Right atrium auricular region (tissue), 2 donors: ENCODE results near the gene CTSH. TPM values are rescaled to one million over a fixed set of nuclear protein-coding genes. Genes with fewer than 3 reads are reported as not detected.

ENCODE experiments used
- DNase-seq: peaks from one replicate; pipeline ENCODE4 v3.0.0-alpha.2; 2019; ENCODE audit warnings: low spot score
- H3K27ac ChIP-seq, 2 donors: fragments of 200-600 bp; sonication (generic); 1 replicate in 1 of 2; 2 replicates in 1 of 2; pipeline ENCODE4 v1.5.1; 2016 to 2019
- H3K27me3 ChIP-seq, 2 donors: fragments of 200-600 bp; sonication (generic); one replicate each; pipeline versions ENCODE4 v1.5.1 to v1.6.0; 2017 to 2019
- H3K36me3 ChIP-seq: fragments of 200-600 bp; sonication (generic); one replicate; pipeline ENCODE4 v1.5.1; 2016
- H3K4me1 ChIP-seq, 2 donors: fragments of 200-600 bp; sonication (generic); one replicate each; pipeline versions ENCODE4 v1.5.1 to v1.6.0; 2017 to 2019
- H3K4me3 ChIP-seq, 2 donors: fragments of 200-600 bp; sonication (generic); 1 replicate in 1 of 2; 2 replicates in 1 of 2; pipeline ENCODE4 v1.5.1; 2017 to 2019; ENCODE audit warnings: mild to moderate bottlenecking in 1 of 2, moderate library complexity in 1 of 2
- H3K9me3 ChIP-seq, 2 donors: fragments of 200-600 bp; sonication (generic); one replicate each; pipeline ENCODE4 v1.5.1; 2019
- CTCF ChIP-seq, 2 donors: fragments of 200-600 bp; sonication (generic); IDR thresholded peaks; one replicate each; pipeline ENCODE4 v1.5.1; 2019; ENCODE audit warnings: antibody characterized with exemption in 2 of 2
- total RNA-seq, 2 donors: library from RNA; depleted of rRNA; stranded (reverse); fragments of >200 nt; gene quantifications; one replicate each; pipeline ENCODE4 v1.1.0, GENCODE V29; 2016

The CTSH gene
- total RNA-seq, 2 donors from 2014 or later = 51.0 to 114 TPM

- Histone ChIP-seq H3K27me3 (no peaks in the 10 kb centered on the region), H3K27ac (no peak overlapping the region), H3K9me3 (no peaks in the 10 kb centered on the region), H3K36me3 (peaks cover 55% of the 10 kb centered on the region), H3K4me3 (no peak overlapping the region), H3K4me1 (peaks cover 0 to 7% of the 10 kb centered on the region in 2 donors)
- TF ChIP-seq CTCF (IDR thresholded peaks at IDR 0.05) = no peak
- no peak for DNase-seq
These were observed 18.7 kb downstream of the CTSH start for GRCh38 chr15:78925956-78926743.

GRCh38 chr15:78925076-78925624 lies 19.7 kb downstream of the CTSH start:
- H3K36me3 ChIP-seq = peaks cover 57% of the 10 kb centered on the region
- DNase-seq = no peak
- H3K4me1 ChIP-seq = no peaks in the 10 kb centered on the region
- H3K27ac ChIP-seq = no peak overlapping the region
- H3K4me3 ChIP-seq = no peak overlapping the region
- H3K27me3 ChIP-seq = no peaks in the 10 kb centered on the region
- H3K9me3 ChIP-seq = no peaks in the 10 kb centered on the region
- no peak for TF ChIP-seq CTCF (IDR thresholded peaks at IDR 0.05)

GRCh38 chr15:78923480-78924360 lies 21.1 kb downstream of the CTSH start:
- DNase-seq = no peak
- no peak for TF ChIP-seq CTCF (IDR thresholded peaks at IDR 0.05)

GRCh38 chr15:78923015-78923414 lies 21.8 kb downstream of the CTSH start:
- H3K27me3 ChIP-seq = no peaks in the 10 kb centered on the region
- peaks cover 72% of the 10 kb centered on the region for H3K36me3 ChIP-seq
- no peaks in the 10 kb centered on the region for H3K9me3 ChIP-seq
- TF ChIP-seq CTCF (IDR thresholded peaks at IDR 0.05) = no peak
- no peak overlapping the region for H3K27ac ChIP-seq
- H3K4me3 ChIP-seq = no peak overlapping the region
- DNase-seq = no peak
- H3K4me1 ChIP-seq = no peaks in the 10 kb centered on the region

More at GRCh38 chr15:78923480-78924360, 21.1 kb downstream of the CTSH start:
- no peaks in the 10 kb centered on the region for H3K4me1 ChIP-seq
- peaks cover 66% of the 10 kb centered on the region for H3K36me3 ChIP-seq
- no peak overlapping the region for H3K27ac ChIP-seq
- no peak overlapping the region for H3K4me3 ChIP-seq
- no peaks in the 10 kb centered on the region for H3K9me3 ChIP-seq
- H3K27me3 ChIP-seq = no peaks in the 10 kb centered on the region

GRCh38 chr15:78922527-78922926 lies 22.3 kb downstream of the CTSH start:
- DNase-seq = no peak
- Histone ChIP-seq H3K9me3 (no peaks in the 10 kb centered on the region), H3K4me1 (no peaks in the 10 kb centered on the region), H3K36me3 (peaks cover 76% of the 10 kb centered on the region), H3K4me3 (no peak overlapping the region), H3K27ac (no peak overlapping the region), H3K27me3 (no peaks in the 10 kb centered on the region)
- no peak for TF ChIP-seq CTCF (IDR thresholded peaks at IDR 0.05)
